ENCODE measurements around the gene SDCCAG8. TPM values are rescaled to one million over a fixed set of nuclear protein-coding genes. Genes with fewer than 3 reads are reported as not detected.

SDCCAG8 gene
- total RNA-seq, 4 donors from 2014 or later = 37.1 to 60.2 (median 48.6) TPM

- no peak for TF ChIP-seq CTCF (IDR thresholded peaks at IDR 0.05)
- no peak for ATAC-seq (ENCODE audit: low FRiP score)
- DNase-seq (ENCODE audit: low spot score) = no peak
These were observed 14.4 kb downstream of the SDCCAG8 start for GRCh38 chr1:243270097-243270864.

GRCh38 chr1:243271996-243272395 is 16.2 kb downstream of the SDCCAG8 start:
- no peak for TF ChIP-seq CTCF (IDR thresholded peaks at IDR 0.05)
- DNase-seq (ENCODE audit: low spot score) (no peak), ATAC-seq (ENCODE audit: low FRiP score) (no peak)

- no peak for ATAC-seq (ENCODE audit: low FRiP score)
- no peak for TF ChIP-seq CTCF (IDR thresholded peaks at IDR 0.05)
- no peak for DNase-seq (ENCODE audit: low spot score)
These were observed 16.6 kb downstream of the SDCCAG8 start for GRCh38 chr1:243272401-243272800.

- TF ChIP-seq CTCF (IDR thresholded peaks at IDR 0.05) = no peak
- no peak for ATAC-seq (ENCODE audit: low FRiP score)
- no peak for DNase-seq (ENCODE audit: low spot score)
These were observed 17.7 kb downstream of the SDCCAG8 start for GRCh38 chr1:243273506-243273905.

- TF ChIP-seq CTCF (IDR thresholded peaks at IDR 0.05) = no peak
- ATAC-seq (ENCODE audit: low FRiP score) (no peak), DNase-seq (ENCODE audit: low spot score) (no peak)
These were observed 18.1 kb downstream of the SDCCAG8 start for GRCh38 chr1:243273945-243274344.

- DNase-seq (ENCODE audit: low spot score) = no peak
- TF ChIP-seq CTCF (IDR thresholded peaks at IDR 0.05) = no peak
- ATAC-seq (ENCODE audit: low FRiP score) = no peak
These were observed 19.5 kb downstream of the SDCCAG8 start for GRCh38 chr1:243275316-243275715.

GRCh38 chr1:243280571-243281129 is 24.8 kb downstream of the SDCCAG8 start:
- no peak for TF ChIP-seq CTCF (IDR thresholded peaks at IDR 0.05)
- no peak for ATAC-seq (ENCODE audit: low FRiP score)

More at GRCh38 chr1:243280571-243281129, 24.8 kb downstream of the SDCCAG8 start:
- DNase-seq (ENCODE audit: low spot score) = no peak
